DND-41 (cell line): ENCODE data around the gene PARD6G.

Source experiments
- EZH2 ChIP-seq: IDR thresholded peaks from 3 replicates; pipeline ENCODE4 v1.6.1; 2012; ENCODE audit warnings: borderline replicate concordance, low read depth, mild to moderate bottlenecking, moderate library complexity, low read length, inconsistent platforms; ENCODE audit not compliant: severe bottlenecking
- TF ChIP-seq, protein P1 (sequence below): IDR thresholded peaks from 2 replicates; pipeline ENCODE4 v1.5.1; 2012; ENCODE audit warnings: borderline replicate concordance, low read length, moderate library complexity, mild to moderate bottlenecking; ENCODE audit not compliant: poor library complexity, severe bottlenecking; ENCODE audit errors: extremely low read depth

- TF ChIP-seq, protein P1, sequence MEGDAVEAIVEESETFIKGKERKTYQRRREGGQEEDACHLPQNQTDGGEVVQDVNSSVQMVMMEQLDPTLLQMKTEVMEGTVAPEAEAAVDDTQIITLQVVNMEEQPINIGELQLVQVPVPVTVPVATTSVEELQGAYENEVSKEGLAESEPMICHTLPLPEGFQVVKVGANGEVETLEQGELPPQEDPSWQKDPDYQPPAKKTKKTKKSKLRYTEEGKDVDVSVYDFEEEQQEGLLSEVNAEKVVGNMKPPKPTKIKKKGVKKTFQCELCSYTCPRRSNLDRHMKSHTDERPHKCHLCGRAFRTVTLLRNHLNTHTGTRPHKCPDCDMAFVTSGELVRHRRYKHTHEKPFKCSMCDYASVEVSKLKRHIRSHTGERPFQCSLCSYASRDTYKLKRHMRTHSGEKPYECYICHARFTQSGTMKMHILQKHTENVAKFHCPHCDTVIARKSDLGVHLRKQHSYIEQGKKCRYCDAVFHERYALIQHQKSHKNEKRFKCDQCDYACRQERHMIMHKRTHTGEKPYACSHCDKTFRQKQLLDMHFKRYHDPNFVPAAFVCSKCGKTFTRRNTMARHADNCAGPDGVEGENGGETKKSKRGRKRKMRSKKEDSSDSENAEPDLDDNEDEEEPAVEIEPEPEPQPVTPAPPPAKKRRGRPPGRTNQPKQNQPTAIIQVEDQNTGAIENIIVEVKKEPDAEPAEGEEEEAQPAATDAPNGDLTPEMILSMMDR, result no peak
- TF ChIP-seq EZH2, result no peak
Measured at GRCh38 chr18:80143881-80144280, 103.4 kb downstream of the PARD6G start.
